SK-MEL-5 (cell line): ENCODE measurements around the gene FYCO1. TPM values are rescaled to one million over a fixed set of nuclear protein-coding genes. Genes with fewer than 3 reads are reported as not detected.

Experiments used
- DNase-seq: peaks from one replicate; pipeline ENCODE4 v3.0.0-alpha.2; 2016; ENCODE audit warnings: low read depth, low spot score
- in situ Hi-C: cut with HindIII; loops from 2 replicates; pipeline ENCODE4 v1.10.0; 2016; ENCODE audit warnings: low sequenced_read_pairs, high pct_unique_total_duplicates, low pct_unique_long_range_greater_than_20kb
- total RNA-seq: library from RNA; depleted of rRNA; stranded (reverse); fragments of >200 nt; shearing (Covaris generic); gene quantifications from 2 replicates; pipeline ENCODE4 v1.2.3, GENCODE V29; 2014

FYCO1 gene
- total RNA-seq, 1 experiment from 2014 or later, result 53.6 TPM

DNA sequence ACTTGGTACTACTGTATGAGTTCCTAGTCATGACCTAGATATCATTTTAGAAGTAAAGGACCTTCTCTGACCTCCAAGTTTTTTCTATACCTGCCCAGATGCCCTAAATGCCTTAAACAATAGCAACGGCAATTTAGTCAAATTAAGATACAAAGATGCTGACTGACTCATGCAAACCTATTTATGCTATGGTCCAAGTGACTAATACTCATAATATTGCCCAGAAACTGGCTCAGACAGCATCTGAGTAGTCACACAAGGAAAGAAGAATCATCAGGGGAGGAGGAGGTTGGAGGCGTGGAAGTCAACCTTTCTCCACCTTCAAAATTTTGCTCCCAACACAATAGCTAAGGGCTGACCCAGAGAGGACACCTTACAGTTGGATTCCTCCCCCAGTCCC is 6.8 kb downstream of the FYCO1 start:
- in situ Hi-C loops, result no loop called here
- no peak for DNase-seq

DNA sequence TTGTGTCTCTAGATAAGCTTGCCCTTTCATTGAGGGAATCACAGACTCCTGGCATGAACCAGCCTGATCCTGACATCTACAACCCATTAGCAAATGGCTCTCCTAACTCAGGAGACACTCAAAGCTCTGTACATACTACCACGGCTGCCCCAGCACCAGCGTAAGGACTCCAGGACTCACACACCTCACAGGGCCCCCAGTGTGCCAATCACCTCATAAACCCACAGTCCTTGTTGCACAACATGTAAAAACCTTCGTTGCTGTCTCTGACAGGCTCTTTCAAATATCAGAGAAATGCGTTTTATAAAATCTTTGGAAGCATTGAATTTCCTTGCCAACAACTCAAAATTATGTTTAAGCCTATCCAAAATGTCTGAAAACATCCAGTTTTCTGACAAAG is 7.3 kb downstream of the FYCO1 start:
- no peak for DNase-seq
- in situ Hi-C loops, result no loop called here

DNA sequence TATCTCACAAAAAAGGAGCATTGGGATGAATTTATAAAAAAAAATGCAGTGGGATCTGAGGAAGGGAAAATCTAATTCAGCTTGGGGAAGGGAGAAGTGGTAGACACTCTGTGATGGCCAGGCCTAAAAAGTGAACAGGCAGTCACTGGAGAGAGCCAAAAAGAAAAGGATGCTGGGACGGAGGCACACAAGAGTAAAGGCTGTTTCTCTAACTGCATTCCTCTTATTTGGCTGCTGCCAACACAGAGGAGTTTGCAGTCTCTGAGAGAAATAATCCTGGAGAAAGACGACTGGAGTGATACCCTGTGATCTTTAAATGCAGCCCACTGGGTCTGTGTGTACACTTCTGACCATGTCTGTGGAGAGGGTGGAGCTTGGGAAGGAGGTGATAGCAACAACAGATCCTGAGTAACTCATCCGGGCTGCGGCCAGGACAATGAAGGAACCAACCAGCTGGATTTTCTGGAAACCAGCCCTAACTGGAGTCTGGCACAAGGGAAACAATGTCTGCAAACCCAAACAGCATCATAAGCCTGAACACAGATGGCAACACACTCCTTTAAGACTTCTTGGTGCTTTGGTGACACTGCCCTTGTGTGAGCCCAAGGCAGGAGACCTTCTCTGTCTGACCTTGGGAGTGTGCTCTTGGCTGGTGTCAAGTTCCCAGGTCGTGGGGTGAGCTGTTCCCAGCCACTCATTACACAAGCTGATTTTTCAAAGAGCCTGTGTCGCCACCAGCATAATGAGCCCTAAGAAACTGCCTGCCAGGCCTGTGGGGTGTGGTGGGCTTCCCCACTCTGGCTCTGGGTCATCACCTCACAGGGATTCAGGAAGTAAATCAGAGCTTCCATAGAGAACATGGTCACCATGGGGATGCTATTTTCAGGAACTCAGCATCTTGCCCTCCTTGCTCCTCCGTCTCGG is 8.0 kb downstream of the FYCO1 start:
- in situ Hi-C loops, result no loop called here
- no peak for DNase-seq

DNA sequence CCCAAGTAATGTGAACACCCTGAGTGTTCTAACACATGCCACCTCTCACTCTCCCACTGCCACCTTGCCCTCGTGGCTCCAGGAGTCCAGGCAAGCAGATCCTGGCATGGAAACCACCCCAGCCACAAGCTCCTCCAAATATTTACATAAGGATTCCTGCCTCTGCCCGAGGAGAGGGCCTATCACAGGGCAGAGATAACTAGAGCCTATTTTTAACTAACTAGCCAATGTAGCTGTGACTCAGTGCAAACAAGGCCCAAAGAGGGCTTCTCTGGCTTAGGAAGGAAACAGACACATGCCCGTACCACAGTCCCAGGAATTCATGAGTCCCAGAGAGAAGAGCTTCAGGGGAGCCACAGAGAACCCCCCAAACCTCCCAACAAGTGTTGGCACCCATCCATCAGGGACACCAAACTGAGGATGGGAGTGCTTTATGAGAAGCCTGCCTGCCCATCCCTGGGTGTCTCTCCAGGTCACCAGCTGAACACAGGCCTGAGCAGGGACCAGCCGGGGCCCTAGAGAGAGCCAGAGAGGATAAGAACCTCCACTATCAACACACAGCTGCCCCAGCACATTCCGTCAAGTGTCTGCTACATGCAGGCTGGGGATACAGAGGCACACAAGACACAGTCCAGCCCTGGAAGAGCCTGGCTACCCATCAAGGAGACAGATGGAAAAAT is 9.2 kb downstream of the FYCO1 start:
- in situ Hi-C loops, result no loop called here
- DNase-seq, result no peak

DNA sequence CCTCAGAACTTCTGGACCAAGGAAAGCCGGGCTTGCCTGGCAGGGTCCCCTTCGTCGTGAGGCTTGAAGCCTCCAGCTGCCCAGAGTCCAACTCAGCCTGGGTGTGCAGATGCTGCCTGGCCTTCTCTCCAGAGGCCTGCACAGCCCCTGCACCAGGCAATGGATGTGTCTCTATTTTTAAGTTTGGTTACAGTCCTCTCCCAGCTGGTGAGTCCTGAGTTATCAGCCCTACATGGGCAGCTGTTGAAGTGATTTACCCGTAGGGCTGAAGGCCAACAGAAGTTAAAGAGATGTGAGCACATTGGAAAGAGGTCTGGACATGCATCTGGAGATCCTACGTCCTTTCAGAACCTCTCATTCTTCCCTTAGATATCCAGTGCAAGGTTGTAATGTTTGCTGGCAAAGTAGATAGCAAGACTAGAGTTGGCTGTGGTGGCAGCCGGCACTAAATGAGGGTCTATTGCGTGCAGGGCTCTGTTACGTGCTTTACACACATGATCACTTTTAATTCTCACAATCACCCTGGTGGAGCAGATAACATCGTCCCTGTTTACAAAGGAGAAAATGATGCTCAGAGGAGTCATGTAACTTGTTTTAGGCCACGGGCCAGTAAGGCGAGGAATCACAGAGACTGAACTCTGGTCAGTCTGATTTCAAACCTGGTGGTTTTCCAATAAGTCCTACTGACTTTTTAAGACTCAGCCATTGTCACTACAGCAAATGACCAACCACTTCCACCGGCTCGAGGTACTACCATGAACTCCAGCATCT is 9.9 kb downstream of the FYCO1 start:
- DNase-seq, result no peak
- in situ Hi-C loops, result no loop called here

DNA sequence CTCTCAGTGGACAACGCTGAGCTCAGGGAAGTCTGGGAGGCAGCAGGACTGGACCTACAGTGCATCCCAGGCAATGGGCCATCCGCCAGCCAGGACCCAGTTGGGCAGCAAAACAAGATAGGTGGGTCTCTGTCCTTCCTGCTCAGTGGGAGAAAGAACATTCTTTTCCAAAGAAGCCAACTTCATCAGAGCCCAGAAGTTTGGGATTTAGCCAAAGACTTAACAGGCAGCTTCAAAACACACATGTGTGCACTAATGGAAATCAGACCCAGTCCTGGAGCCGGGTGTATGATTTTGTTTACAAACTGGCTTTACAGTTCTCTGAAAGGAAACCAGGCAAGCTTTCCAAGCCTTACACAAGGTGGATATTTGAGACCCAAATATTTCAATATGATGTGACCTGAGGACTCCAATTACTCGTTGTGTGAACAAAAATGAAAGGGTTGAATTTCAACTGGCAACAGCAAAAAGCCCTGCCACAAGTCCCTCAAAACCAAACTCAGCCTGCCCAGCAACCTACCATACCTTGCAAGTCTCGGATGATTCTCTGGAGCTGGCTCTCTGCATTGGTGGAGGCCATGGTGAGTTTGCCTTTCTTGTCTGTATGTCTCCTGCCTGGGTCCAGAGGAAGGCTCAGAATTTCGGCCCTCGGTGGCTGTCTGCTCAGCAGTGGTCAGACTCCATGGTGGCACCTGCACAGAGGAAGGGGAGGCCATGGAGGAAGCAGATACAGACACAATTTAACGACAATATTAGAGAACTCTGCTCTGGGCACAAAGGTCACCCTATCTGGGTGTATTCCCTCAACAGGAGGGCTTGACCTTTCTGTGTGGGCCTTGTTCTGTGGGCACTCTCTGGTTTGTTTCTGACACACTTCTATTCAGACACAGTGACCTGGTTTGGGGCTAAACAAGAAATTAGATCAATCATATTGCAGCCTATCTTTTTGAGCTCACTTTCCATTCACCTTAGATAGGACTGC is 11.0 kb downstream of the FYCO1 start:
- in situ Hi-C loops, result no loop called here
- no peak for DNase-seq

DNA sequence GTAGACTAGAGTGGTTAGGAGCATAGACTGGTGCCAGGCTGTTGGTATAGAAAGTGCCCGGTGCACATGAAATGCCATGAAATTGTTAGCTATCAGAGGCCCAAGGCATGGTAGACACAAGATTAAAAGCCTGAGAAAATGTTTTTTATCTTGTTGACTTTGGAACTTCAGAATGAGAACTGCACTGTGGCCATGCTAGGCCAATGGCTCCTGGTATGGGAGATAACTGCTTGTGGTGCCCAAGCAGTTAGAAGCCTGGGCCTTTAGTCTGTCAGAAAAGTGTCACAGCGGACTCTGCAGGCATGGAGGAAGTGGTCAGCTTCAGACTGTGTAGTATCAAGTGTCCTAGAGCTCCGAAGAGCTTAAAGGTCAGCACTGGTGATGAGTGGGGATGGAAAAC is 11.9 kb downstream of the FYCO1 start:
- in situ Hi-C loops, result no loop called here
- DNase-seq, result no peak

DNA sequence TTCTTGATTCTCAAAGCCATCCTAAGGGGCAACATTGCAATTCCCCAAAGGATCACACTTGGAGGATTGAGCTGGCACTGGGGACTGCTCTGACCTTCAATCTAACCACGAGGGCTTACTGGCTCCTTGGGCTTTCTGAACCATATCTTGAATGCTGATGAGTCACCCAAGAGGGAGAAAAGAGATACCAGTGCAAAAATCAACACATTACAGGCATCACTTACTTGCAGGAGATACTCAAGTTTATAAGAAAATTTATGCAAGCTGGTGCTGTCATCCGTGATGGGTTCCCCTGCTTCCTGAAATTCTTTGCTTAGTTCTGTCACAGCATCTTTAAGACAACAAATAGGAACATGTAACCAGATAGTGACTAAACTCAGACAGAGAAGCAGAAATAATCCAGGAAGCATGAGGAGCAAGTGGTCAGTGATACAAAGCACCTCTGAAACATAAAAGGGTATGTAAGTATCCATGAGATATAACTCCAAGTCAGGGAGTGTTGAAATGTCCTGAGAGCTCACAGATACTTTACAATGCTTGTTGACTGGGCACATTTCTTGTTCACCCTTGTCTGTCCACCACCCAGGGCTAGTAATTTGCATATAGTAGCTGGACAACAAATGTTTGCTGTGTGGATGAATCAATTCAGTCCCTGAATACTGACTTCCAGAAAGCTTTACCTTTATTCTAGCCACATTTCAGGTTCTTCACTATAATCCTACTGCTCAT is 14.1 kb downstream of the FYCO1 start:
- in situ Hi-C loops, result no loop called here
- DNase-seq, result no peak

DNA sequence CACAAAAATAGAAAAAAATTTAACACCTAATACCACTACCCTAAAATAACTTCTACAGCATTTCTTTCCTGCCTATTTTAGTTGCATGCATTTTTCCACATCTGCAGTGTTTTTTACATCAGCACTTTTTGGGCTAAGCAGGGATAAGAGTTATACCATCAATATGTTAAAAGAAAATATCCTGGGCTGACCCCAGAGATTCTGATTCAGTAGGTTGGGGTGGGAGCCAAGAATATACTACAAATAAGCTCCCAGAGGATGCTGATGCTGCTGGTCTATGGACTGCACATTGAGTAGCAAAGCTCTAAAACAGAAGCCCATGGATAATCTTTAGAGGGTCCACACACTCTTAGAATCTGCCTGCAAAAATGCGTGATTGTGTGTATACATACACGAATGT is 14.8 kb downstream of the FYCO1 start:
- in situ Hi-C loops, result no loop called here
- no peak for DNase-seq

DNA sequence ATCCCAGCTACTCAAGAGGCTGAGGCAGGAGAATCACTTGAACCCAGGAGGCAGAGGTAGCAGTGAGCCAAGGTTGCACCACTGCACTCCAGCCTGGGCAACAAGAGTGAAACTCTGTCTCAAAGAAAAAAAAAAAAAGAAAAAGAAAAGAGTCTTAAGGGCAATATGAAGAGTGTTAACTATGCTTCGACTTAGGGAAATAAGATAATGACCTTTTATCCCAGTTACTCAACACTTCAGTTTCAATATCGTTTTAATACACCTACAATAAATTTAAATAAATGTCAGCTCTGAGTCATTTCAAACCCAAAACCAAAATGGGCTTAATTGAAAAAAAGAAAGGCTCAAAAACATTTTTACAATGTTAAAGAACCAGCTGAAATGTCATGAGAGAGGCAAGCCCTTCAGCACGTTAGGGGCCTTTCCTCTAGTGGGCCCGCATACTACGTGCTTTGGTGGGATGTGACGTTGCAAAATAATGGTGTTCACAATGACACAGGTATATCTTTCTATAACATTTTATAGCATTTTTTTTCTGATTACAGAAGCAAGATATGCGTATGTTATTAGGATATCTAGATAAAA is 15.3 kb downstream of the FYCO1 start:
- no peak for DNase-seq
- in situ Hi-C loops, result no loop called here

DNA sequence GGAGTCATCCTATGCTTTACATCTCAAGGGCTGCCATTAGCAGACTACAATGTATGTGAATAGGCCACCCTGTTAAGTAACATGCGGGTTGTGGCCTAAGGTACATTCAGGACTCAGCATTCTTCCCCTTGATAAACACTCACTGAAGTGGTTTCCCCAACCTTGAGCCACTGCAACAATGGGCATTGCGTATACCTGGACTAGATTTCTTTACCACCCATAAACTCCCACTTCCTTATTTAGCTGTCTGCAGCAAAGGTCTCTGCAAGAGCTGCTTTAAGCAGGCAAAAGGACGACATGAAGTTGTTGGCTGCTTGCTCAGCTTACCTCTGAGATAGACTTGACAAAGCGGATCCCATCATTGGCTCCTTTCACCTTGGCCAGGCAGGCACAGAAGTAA is 16.2 kb downstream of the FYCO1 start:
- in situ Hi-C loops, result no loop called here
- no peak for DNase-seq

DNA sequence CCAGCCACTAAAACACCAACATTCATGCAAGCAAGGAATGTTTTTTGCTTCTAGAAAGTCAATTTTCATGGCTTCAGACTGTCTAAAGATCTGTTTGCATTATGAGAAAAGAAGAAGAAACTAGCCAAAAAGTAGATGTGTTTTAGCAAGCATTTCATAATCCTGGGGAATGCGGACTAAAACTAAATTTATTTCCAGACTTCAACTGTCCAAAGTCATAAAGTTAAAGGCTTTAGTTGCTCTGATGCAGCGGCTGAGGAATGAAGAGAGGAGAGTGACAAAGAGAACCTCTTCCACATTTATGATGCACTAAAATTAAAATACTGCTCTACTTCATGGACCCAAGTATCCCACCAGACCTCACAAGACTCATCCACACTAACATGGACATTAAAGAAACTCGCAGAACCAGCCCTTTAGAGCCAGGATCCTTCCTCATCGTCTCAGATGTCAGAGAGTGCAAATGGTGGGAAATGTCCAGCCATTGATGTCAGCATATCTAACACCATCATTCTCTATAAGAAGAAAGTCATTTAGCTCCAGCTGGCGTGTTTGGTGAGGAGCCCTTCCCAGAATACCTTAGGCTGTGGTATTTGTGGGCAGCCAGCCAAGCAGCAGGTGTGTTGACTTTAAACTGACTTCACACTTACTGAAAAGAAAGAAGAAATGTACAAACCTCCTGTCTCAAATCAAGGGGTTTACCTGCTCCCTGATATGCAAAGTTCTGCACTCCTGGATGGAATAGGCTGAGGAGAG is 17.4 kb downstream of the FYCO1 start:
- in situ Hi-C loops, result no loop called here
- DNase-seq, result no peak

DNA sequence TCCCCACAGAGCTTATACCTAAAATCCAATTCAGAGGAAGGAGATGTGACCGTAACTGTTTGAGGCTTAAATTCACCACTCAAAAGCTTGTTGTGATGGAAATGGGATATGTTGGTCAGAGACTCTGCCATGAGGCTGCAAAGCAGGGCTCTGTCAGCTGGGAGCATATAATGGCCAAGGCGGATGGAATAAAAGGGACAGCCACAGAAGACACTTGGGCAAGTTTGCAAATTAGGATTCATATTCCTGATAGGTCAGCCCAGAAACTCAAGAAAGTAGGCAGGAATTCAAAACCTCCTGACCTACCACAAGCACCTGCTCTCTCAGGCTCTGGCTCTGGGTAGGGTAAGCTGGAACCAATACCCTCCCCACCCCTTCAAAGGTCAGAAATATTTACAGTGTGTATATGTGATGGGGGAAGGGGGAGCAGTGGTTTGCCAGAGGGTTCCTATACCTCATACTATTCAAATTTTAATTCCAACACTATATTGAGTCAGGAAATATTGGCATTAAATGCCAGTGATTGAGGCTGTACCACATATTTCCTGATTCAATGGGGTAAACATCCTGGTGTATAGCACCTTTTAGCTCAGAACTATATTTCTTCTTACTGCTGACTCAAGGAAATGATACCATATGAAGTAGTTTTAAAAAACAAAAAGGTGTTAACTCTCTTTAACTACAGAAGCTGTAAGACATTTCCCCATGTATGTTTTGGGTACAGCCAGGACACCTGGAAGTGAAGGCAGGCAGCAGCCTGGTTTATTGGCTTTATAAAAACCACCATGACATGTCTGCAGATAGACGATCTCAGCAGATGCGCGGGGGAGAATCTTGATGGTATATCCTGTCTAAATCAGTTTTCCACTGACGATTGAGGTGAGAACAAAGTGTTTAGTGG is 19.2 kb downstream of the FYCO1 start:
- in situ Hi-C loops, result no loop called here
- no peak for DNase-seq

DNA sequence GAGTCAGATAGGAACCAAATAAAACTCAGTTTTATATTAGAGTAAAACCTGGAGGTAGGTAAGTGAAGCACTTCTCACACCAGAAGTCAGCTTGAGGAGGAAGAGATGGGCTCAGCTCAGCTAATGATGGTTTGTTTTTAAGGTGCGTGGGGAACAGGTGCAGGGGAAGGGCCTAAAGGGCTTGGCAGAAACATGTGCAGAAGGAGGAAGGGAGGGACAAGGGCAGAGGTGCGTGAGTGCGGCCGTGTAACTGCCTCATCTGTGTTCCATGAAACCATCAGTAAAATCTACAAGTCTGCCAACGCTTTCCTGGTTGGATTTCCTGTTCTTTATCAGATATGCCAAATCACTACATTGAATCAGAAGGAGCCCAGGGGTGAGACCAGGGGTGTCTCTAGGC is 19.9 kb downstream of the FYCO1 start:
- no peak for DNase-seq
- in situ Hi-C loops, result no loop called here

DNA sequence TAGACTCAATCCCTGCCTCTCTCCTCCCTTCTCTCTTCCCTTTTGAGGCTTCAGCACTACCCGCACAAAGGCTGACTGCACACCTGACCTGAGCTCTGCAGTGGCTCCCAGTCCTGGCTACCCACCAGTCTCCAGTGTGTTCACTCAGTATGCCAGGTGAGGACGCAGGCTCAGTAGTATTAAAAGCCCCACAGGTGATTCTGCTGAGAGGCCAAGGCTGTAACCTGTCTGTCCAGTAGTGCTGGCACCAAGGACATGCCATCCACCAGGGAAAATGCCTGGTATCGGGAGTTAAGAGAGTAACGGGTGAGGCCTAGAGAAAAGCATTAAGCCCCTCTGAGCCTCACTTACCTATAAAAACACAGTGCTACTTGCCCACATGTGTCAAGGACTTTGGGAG is 20.9 kb downstream of the FYCO1 start:
- DNase-seq, result no peak
- in situ Hi-C loops, result no loop called here
